Gastrocnemius medialis (tissue), 4 donors: ENCODE measurements around the gene LAMB1.

Source experiments
- CTCF ChIP-seq, 5 experiments: fragments of 450-650 bp in 3 of 5; fragments of 200-600 bp in 2 of 5; sonication (generic) in 2 of 5; IDR thresholded peaks in 4 of 5; conservative IDR thresholded peaks in 1 of 5; 1 replicate in 4 of 5; 2 replicates in 1 of 5; pipeline ENCODE4 v1.5.1; 2016 to 2019; ENCODE audit warnings: antibody characterized with exemption in 5 of 5, mild to moderate bottlenecking in 3 of 5, moderate library complexity in 3 of 5
- POLR2A ChIP-seq, 2 donors: fragments of 450-650 bp; IDR thresholded peaks; one replicate each; pipeline ENCODE4 v1.6.1; 2017; ENCODE audit warnings: antibody characterized with exemption in 2 of 2, mild to moderate bottlenecking in 2 of 2, moderate library complexity in 2 of 2

- TF ChIP-seq CTCF (IDR thresholded peaks at IDR 0.05 in 4 of 5, conservative IDR thresholded peaks at IDR 0.05 in 1 of 5) (no peak), POLR2A (IDR thresholded peaks at IDR 0.05) (no peak)
Measured at GRCh38 chr7:108017776-108018151, 14.8 kb upstream of the LAMB1 start.
